Measurements from ENCODE around the gene RPA4.
A peak's percentile ranks its signal among the peaks of the same experiment; 100 is the strongest.
"Not testable (repeated sequence)": the region's sequence is repeated elsewhere in the genome, so short reads cannot be mapped to it uniquely, and the experiment has no call there.

RPA4 gene, protein sequence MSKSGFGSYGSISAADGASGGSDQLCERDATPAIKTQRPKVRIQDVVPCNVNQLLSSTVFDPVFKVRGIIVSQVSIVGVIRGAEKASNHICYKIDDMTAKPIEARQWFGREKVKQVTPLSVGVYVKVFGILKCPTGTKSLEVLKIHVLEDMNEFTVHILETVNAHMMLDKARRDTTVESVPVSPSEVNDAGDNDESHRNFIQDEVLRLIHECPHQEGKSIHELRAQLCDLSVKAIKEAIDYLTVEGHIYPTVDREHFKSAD

DNA sequence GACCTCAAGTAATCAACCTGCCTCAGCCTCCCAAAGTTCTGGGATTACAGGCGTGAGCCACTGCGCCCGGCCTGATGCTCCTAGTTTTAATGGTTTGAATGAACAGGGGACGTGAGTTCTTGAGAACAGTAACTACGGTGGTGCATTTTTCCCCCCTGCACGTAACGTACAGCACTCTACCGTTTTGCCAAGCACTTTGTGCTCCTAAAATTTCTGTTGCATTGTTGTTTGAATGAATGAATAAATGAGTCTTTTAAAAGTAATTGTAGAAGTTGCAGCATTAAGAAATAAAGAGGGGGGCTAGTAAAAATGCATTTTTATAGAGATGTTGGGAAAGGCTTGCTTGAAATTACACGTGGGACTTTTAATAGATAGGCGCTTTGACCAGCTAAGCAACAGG is at the start of gene RPA4:
TSS of gene RPA4 (plus strand) at position 301 of the 400 bp plus-strand sequence. CDS start 403 bp downstream, outside the sequence.
- DNase-seq: no peak

- no peak for DNase-seq
These were observed 49.6 kb upstream of the RPA4 start for GRCh38 chrX:96834137-96834536.

- DNase-seq: no peak
These were observed 47.9 kb upstream of the RPA4 start for GRCh38 chrX:96835660-96836289.

- no peak for DNase-seq
These were observed 45.9 kb upstream of the RPA4 start for GRCh38 chrX:96837808-96838207.

- no peak for DNase-seq
These were observed 45.2 kb upstream of the RPA4 start for GRCh38 chrX:96838537-96838936.

- DNase-seq: peak; percentile 71
These were observed 42.4 kb upstream of the RPA4 start for GRCh38 chrX:96841325-96841724.

- DNase-seq: not testable (repeated sequence)
These were observed 41.8 kb upstream of the RPA4 start for GRCh38 chrX:96841866-96842265.

- DNase-seq: no peak
These were observed 40.1 kb upstream of the RPA4 start for GRCh38 chrX:96843566-96843965.

DNA sequence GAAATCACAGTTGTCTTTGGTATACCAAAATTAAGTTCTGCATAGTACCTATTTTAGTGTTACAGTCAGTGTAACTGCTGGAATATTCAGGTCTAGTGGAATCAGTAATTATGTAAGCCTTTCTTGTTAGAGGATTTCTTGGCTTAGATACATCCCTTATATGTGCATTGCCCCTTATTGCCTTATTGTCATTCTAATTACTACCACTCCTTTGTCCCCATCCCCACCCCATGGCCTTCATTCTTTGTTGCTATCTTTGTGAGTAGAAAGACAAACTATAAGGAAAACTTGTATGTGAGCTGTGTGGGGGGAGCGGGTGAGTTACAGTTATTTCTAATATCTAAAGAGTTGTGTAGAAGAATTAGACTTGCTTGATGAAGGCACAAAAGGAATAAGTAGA is 36.9 kb upstream of the RPA4 start:
- no peak for DNase-seq

DNA sequence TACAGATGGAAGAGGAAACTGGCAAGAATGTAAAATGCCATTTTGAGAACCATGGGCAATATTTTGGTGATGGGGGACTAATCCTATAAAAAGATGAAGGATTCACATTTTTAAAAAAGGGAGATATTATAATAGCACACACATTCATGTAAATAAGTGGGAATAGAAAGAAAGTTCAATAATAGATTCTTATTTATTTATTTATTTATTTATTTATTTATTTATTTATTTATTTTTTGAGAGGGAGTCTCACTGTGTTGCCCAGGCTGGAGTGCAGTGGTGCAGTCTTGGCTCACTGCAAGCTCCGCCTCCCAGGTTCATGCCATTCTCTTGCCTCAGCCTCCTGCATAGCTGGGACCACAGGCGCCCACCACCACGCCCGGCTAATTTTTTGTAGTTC is 24.3 kb upstream of the RPA4 start:
- DNase-seq: not testable (repeated sequence)

GRCh38 chrX:96861218-96861617 is 22.5 kb upstream of the RPA4 start:
- DNase-seq: no peak

DNA sequence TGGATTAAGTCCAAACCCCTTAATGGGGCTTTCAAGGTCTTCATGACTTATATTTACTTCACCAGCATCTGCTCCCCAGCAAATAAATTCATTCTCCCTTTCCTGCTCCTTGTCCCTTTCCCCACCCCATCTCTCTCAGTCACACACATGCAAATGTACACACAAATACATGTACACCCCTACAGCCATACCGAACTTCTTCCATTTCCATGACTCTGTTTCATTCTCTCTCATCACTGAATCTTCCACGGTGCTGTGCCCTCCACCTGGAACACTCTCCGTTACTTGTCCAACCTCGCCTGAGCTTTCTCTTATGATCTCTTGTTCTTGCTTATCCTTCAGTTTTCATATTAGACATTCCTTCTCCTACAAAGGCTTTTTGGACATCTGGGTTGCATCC is 22.0 kb upstream of the RPA4 start:
- no peak for DNase-seq

DNA sequence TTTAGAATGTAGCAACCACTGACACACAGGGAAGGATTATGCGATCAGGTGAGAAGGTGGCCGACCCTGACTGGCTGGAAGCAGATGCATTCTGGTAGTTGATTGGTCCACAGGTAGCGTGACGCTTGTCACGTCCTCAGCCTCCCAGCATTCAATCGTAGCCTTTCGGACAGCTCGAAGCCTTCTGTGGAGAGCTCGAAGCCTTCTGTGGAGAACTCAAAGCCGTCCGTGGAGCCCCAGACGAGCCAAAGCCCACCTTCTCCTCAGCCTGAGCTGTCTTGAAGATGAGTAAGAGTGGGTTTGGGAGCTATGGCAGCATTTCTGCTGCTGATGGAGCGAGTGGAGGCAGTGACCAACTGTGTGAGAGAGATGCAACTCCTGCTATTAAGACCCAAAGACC is 319 bp downstream of the RPA4 start:
- DNase-seq: no peak

DNA sequence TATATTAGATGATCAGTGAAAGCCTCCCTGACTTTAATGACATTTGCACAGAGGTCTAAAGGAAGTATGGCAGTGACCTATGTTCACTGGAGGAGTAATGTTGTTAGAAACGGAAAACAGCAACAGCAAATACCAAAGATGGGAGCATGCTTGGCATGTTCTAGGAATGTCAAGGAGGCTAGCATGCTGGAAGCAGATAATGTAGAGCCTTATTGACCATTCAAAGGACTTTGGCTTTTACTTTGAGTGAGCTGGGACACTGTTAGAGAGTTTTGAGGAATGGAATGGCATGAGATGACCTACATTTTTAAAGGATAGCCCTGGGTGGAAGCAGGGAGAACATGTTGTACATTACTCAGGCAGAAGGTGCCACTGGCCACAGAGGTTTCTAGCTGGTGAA is 6.0 kb downstream of the RPA4 start:
- DNase-seq: no peak

DNA sequence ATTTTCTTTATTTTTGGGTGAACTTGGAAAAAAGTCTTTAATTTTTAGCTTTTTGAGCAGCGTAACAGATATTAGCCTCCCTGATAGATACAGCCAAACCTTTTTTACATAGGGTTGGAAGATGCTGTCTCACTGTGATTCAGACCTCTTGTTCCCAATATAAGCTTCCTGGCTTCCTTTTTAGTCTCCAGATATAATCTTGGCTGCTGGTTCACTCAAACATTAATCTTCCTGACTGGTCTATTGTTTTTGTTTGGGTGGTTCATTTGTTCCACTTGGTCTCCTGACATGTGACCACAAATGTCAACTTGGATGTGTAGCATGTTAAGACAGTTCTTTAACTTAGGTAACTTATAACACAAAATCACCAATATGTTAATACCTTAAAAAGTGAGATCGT is 23.0 kb downstream of the RPA4 start:
- DNase-seq: no peak

GRCh38 chrX:96907516-96908272 is 24.0 kb downstream of the RPA4 start:
- DNase-seq: no peak

- no peak for DNase-seq
These were observed 25.6 kb downstream of the RPA4 start for GRCh38 chrX:96909291-96909690.

GRCh38 chrX:96918864-96919263 is 35.2 kb downstream of the RPA4 start:
- DNase-seq: no peak

GRCh38 chrX:96919672-96920071 is 36.0 kb downstream of the RPA4 start:
- no peak for DNase-seq

DNA sequence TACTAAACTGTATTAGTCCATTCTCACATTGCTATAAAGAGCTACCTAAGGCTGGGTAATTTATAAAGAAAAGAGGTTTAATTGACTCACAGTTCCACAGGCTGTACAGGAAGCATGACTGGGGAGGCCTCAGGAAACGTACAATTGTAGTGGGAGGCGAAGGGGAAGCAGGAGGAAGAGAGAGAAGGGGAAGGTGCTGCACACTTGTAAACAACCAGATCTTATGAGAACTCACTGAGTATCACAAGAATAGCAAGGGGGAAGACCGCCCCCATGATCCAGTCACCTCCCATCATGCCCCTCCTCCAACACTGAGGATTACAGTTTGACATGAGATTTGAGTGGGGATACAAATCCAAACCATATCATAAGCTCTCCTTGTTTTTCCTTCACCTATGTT is 40.9 kb downstream of the RPA4 start:
- DNase-seq: no peak

GRCh38 chrX:96929036-96929435 is 45.3 kb downstream of the RPA4 start:
- no peak for DNase-seq
